ENCODE results near the gene WBP11.
A peak's percentile ranks its signal among the peaks of the same experiment; 100 is the strongest.

Gene WBP11

GRCh38 chr12:14802247-14802646, 1.0 kb downstream of the WBP11 start:
- no peaks in the 10 kb centered on the region for H3K27me3 Mint-ChIP-seq (ENCODE audit: low read depth)
- peaks cover 19% of the 10 kb centered on the region for H3K36me3 Mint-ChIP-seq (ENCODE audit: low read depth)
- no peaks in the 10 kb centered on the region for H3K9me3 Mint-ChIP-seq
- peaks cover 29% of the 10 kb centered on the region for H3K4me1 Mint-ChIP-seq (ENCODE audit: low read depth)
- no peak overlapping the region for H3K27ac Mint-ChIP-seq
- H3K4me3 Mint-ChIP-seq: no peak overlapping the region

DNA sequence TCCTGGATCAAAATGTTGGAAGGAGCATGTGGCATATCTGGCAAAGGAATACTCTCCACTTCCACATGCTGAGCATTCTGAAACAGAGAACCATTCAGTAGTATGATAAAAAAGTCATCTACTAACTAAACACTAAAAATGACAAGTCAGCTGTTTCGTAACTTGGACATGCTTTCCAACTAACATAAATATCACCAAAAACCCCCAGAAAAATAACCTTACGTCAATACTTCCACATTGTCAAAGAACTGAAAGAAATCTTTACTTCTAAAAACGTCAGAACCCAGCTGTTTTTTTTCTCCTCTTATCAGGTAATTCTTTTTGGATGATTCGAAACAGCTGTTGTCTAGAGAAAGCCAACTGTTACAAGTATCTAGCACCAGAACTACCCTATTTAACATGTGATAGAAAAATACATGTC, 8.2 kb downstream of the WBP11 start:
- Mint-ChIP-seq H3K4me1 (ENCODE audit: low read depth) (peaks cover 7% of the 10 kb centered on the region), H3K27me3 (ENCODE audit: low read depth) (no peaks in the 10 kb centered on the region), H3K36me3 (ENCODE audit: low read depth) (peaks cover 56% of the 10 kb centered on the region), H3K9me3 (no peaks in the 10 kb centered on the region), H3K27ac (no peak overlapping the region), H3K4me3 (no peak overlapping the region)

DNA sequence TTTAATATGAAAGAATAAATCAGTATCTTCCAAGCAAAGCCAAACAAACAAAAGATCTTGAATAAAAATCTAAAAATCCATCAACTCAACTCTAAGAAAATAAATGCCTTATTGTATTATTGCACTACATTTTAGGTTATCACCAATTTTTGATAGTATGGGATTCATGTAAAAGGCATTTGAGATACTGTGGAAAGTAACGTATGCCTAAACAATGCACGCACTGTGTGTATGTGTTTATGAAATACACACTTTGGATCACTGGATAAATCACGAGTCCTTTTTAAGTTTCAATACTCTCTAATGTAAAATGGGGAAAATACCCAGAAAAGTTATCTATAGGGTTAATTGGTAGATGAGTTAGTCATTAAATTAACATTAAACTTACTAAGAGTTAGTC, 17.7 kb downstream of the WBP11 start:
- Mint-ChIP-seq H3K4me3 (no peak overlapping the region), H3K36me3 (ENCODE audit: low read depth) (peaks cover 51% of the 10 kb centered on the region), H3K4me1 (ENCODE audit: low read depth) (peaks cover 4% of the 10 kb centered on the region), H3K27ac (no peak overlapping the region), H3K27me3 (ENCODE audit: low read depth) (no peaks in the 10 kb centered on the region), H3K9me3 (no peaks in the 10 kb centered on the region)

DNA sequence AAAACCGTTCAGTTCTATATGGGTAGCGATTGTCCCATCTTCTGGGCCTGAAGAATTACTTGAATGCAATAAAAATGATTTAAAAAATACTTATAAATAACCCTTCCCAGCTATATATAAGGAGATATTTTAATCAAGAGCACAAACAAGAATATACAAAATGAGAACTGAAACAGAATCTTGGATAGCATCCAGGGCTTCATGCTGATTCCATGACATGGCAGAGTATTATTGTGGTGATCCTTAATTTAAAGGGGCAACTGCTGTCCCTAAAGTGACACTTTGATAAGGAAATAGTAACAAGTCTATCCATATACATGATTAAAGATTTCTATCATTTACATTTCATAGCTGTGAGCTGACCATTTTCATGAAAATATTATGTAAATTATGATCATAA, 18.8 kb downstream of the WBP11 start:
- H3K4me1 Mint-ChIP-seq (ENCODE audit: low read depth): peaks cover 8% of the 10 kb centered on the region
- no peaks in the 10 kb centered on the region for H3K27me3 Mint-ChIP-seq (ENCODE audit: low read depth)
- no peak overlapping the region for H3K4me3 Mint-ChIP-seq
- no peak overlapping the region for H3K27ac Mint-ChIP-seq
- H3K9me3 Mint-ChIP-seq: no peaks in the 10 kb centered on the region
- peaks cover 41% of the 10 kb centered on the region for H3K36me3 Mint-ChIP-seq (ENCODE audit: low read depth)

DNA sequence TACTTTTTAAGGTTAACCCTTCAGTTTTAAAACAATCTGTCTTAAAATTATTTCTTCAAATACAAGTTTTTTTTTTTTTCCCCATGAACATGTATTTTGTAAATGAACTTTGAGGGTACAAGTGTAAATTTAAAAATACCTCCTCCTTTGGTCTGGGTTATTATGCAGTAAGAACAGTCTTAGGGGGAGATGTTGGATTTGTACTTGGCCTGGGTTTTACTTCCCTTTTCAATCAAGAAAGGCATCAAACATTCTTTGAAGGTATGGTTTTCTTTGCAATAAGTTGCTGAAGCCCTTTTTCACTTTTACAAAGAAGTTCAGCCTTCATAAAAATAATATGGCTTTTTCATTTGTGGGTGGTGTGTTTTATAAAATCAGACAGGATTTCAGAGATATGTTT, 20.5 kb downstream of the WBP11 start:
- H3K4me1 Mint-ChIP-seq (ENCODE audit: low read depth): peaks cover 9% of the 10 kb centered on the region
- H3K27ac Mint-ChIP-seq: no peak overlapping the region
- no peaks in the 10 kb centered on the region for H3K9me3 Mint-ChIP-seq
- H3K36me3 Mint-ChIP-seq (ENCODE audit: low read depth): peaks cover 29% of the 10 kb centered on the region
- H3K27me3 Mint-ChIP-seq (ENCODE audit: low read depth): no peaks in the 10 kb centered on the region
- no peak overlapping the region for H3K4me3 Mint-ChIP-seq

- H3K4me1 Mint-ChIP-seq (ENCODE audit: low read depth): peaks cover 14% of the 10 kb centered on the region
- no peaks in the 10 kb centered on the region for H3K27me3 Mint-ChIP-seq (ENCODE audit: low read depth)
- peaks cover 19% of the 10 kb centered on the region for H3K36me3 Mint-ChIP-seq (ENCODE audit: low read depth)
- H3K27ac Mint-ChIP-seq: no peak overlapping the region
- H3K9me3 Mint-ChIP-seq: no peaks in the 10 kb centered on the region
- no peak overlapping the region for H3K4me3 Mint-ChIP-seq
Measured at GRCh38 chr12:14781563-14781962, 21.7 kb downstream of the WBP11 start.

- Mint-ChIP-seq H3K4me3 (no peak overlapping the region), H3K27me3 (ENCODE audit: low read depth) (no peaks in the 10 kb centered on the region), H3K9me3 (no peaks in the 10 kb centered on the region), H3K4me1 (ENCODE audit: low read depth) (peaks cover 21% of the 10 kb centered on the region), H3K27ac (no peak overlapping the region), H3K36me3 (ENCODE audit: low read depth) (peaks cover 17% of the 10 kb centered on the region)
Measured at GRCh38 chr12:14780859-14781258, 22.4 kb downstream of the WBP11 start.

DNA sequence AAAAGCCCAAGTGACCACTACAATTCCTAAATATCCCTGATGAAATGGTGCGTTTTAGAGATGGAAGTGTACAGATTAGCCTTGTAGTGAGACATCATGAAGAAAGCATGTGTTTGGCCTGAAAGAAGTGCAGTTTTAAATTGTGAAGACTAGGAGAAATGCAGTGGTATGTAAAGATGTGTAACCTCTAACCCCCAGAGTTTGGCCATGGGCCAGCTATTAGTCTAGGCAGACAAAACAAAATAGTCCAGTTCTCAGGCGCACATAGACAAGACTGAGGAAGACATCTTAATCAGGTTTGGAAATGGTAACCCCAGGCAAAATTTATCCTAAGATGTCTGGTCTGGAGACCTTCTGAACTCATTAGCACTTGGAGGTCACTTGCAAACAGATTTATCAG, 23.4 kb downstream of the WBP11 start:
- Mint-ChIP-seq H3K27me3 (ENCODE audit: low read depth) (no peaks in the 10 kb centered on the region), H3K36me3 (ENCODE audit: low read depth) (peaks cover 12% of the 10 kb centered on the region), H3K27ac (no peak overlapping the region), H3K4me1 (ENCODE audit: low read depth) (peaks cover 28% of the 10 kb centered on the region), H3K4me3 (no peak overlapping the region), H3K9me3 (no peaks in the 10 kb centered on the region)

DNA sequence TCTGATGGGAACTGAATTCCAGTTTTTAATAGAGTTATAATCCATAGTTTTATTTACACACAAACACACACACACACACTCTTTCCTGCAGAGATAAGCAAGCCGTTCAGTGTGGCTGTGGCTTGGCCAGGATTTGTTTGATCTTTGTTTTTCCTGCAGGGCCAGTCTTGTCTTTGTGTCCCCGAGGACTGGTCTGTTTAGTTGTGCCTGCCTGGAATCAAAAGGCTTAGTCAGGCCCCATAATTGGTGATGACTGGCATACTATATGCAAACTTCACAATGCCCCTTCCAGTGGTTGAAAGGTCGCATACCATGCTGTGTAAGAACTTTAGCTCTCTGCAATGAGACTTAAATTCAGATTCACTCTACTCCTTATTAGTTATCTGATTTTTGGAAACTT, 26.0 kb downstream of the WBP11 start:
- no peak overlapping the region for H3K4me3 Mint-ChIP-seq
- peaks cover 42% of the 10 kb centered on the region for H3K4me1 Mint-ChIP-seq (ENCODE audit: low read depth)
- no peak overlapping the region for H3K27ac Mint-ChIP-seq
- no peaks in the 10 kb centered on the region for H3K9me3 Mint-ChIP-seq
- H3K27me3 Mint-ChIP-seq (ENCODE audit: low read depth): no peaks in the 10 kb centered on the region
- H3K36me3 Mint-ChIP-seq (ENCODE audit: low read depth): peaks cover 10% of the 10 kb centered on the region

DNA sequence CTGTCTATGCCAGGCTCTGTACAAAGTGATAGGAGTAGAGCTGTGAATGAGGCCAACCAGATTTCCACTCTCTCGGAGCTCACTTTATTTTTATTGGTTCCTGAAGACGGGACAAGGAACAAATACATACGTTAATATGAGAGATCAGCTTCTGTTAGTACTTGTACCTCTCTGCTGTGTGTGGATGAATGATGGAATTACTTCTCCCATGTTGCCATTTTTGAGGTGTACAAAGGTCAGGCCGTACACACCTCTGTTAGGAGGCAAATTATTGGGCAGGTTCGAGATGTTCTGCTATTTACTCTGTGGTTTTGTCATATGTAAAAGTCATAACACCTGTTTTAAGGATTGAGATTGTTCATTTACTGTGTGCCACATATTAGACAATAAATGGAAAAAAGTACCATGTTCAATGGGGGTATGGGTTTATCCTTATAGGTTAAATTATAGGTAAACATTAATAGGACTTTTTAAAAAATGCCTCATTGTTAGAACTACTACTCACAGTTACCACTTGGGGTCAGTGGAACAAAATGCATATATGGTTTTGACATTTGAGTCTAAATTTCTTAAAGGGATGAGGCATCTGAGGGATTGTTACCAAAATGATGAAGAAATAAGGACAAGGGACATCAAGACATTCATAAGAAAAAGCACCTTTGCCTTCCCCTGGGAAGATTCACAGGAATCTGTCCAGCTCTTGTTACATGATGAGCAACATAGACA, 26.9 kb downstream of the WBP11 start:
- Mint-ChIP-seq H3K9me3 (no peaks in the 10 kb centered on the region), H3K4me3 (peak overlapping the region; percentile 98), H3K27me3 (ENCODE audit: low read depth) (no peaks in the 10 kb centered on the region), H3K27ac (peak overlapping the region; percentile 99), H3K36me3 (ENCODE audit: low read depth) (peaks cover 10% of the 10 kb centered on the region), H3K4me1 (ENCODE audit: low read depth) (peaks cover 49% of the 10 kb centered on the region)

GRCh38 chr12:14775636-14775980, 27.7 kb downstream of the WBP11 start:
- H3K4me3 Mint-ChIP-seq: peak overlapping the region; percentile 98
- peaks cover 10% of the 10 kb centered on the region for H3K36me3 Mint-ChIP-seq (ENCODE audit: low read depth)
- peaks cover 48% of the 10 kb centered on the region for H3K4me1 Mint-ChIP-seq (ENCODE audit: low read depth)
- H3K27ac Mint-ChIP-seq: peak overlapping the region; percentile 99
- no peaks in the 10 kb centered on the region for H3K9me3 Mint-ChIP-seq
- no peaks in the 10 kb centered on the region for H3K27me3 Mint-ChIP-seq (ENCODE audit: low read depth)

DNA sequence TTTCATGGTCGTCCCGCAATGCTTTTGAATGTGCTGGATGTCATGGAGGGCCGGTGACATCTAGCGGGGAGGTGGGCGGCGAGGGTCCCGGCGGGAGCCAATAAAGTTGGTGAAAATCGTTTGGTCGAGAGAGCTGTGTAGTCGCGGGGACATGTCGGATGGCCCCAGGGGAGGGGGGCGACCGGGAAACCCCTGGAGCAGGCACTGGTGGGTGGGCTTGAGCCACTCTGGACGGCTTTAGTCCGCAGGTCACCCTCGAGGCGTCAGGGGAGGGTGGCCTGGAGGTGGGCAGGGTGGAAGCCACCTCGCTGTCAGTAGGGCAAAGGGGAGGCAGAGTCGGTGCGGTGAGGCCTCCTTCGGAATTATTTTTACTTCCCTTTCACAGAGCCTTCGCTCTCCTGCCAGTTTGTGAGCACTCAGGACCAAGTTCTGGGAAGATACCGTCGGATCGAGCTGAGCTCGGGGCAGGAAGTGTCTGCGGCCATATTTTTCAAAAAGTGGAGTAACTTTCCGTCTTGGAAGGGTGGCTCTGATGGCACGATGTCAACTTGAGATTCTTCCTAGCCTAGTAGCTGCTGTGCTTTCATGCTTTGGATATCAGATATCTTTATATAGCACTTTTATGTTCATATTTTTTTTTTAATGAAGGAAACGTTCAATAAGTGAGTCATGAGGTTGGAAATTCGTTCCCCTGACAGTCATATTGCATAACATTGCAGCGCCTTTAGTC, 28.2 kb downstream of the WBP11 start:
- H3K27me3 Mint-ChIP-seq (ENCODE audit: low read depth): no peaks in the 10 kb centered on the region
- H3K4me1 Mint-ChIP-seq (ENCODE audit: low read depth): peaks cover 48% of the 10 kb centered on the region

DNA sequence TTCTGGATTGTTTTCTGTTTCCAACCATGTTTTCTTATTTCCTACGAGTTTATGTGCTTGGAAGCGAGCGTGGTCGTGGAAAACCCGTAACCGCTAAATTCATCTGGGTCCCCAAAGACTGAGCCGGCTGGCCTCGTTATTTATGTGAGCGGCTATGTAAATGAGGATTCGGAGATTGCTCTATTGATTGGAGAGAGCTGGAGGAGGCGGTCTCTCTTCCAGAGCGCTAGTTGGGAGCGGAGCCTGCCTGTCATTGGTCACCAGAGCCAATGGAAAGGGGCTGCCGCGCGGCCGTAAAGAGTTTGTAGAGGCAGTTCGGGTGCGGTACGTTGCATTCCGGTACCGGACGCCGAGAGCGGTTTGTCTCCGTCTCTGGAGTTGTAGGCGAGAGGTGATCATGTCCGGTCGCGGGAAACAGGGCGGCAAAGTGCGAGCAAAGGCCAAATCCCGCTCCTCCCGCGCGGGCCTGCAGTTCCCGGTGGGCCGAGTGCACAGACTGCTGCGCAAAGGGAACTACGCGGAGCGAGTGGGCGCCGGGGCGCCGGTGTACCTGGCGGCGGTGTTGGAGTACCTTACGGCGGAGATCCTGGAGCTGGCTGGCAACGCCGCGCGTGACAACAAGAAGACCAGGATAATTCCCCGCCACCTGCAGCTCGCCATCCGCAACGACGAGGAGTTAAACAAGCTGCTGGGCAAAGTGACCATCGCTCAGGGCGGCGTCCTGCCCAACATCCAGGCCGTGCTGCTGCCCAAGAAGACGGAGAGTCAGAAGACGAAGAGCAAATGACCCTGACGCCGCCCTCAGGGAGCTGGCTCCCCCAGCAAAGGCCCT, 29.0 kb downstream of the WBP11 start:
- Mint-ChIP-seq H3K27me3 (ENCODE audit: low read depth) (no peaks in the 10 kb centered on the region), H3K4me3 (peak overlapping the region; percentile 98), H3K36me3 (ENCODE audit: low read depth) (peaks cover 16% of the 10 kb centered on the region), H3K9me3 (no peaks in the 10 kb centered on the region), H3K4me1 (ENCODE audit: low read depth) (peaks cover 47% of the 10 kb centered on the region), H3K27ac (peak overlapping the region; percentile 99)

More for the DNA sequence above, 28.2 kb downstream of the WBP11 start:
- Mint-ChIP-seq H3K4me3 (peak overlapping the region; percentile 98), H3K36me3 (ENCODE audit: low read depth) (peaks cover 11% of the 10 kb centered on the region), H3K27ac (peak overlapping the region; percentile 99), H3K9me3 (no peaks in the 10 kb centered on the region)

GRCh38 chr12:14773685-14774073, 29.6 kb downstream of the WBP11 start:
- no peaks in the 10 kb centered on the region for H3K9me3 Mint-ChIP-seq
- peaks cover 20% of the 10 kb centered on the region for H3K36me3 Mint-ChIP-seq (ENCODE audit: low read depth)
- H3K27ac Mint-ChIP-seq: peak overlapping the region; percentile 99
- H3K27me3 Mint-ChIP-seq (ENCODE audit: low read depth): no peaks in the 10 kb centered on the region
- H3K4me1 Mint-ChIP-seq (ENCODE audit: low read depth): peaks cover 53% of the 10 kb centered on the region
- peak overlapping the region; percentile 98 for H3K4me3 Mint-ChIP-seq
